Measurements from ENCODE around the gene SLC4A5. TPM values are rescaled to one million over a fixed set of nuclear protein-coding genes. Genes with fewer than 3 reads are reported as not detected.
A peak's percentile ranks its signal among the peaks of the same experiment; 100 is the strongest.

The SLC4A5 gene
- total RNA-seq, 4 donors from 2014 or later, result 4.2 to 22.9 (median 9.5) TPM

GRCh38 chr2:74198023-74198460, 145.2 kb downstream of the SLC4A5 start:
- no peaks in the 10 kb centered on the region for H3K9me3 ChIP-seq
- H3K27ac ChIP-seq, result peak overlapping the region in 3 of 4 donors; percentile 87 to 90 (median 90)
- H3K36me3 ChIP-seq, result no peaks in the 10 kb centered on the region
- H3K4me3 ChIP-seq, result peak overlapping the region; percentile 54 to 91 (median 88)
- no peaks in the 10 kb centered on the region for H3K27me3 ChIP-seq
- peaks cover 0 to 42% (median 7%) of the 10 kb centered on the region in 4 donors for H3K4me1 ChIP-seq
- no peak for DNase-seq (ENCODE audit: low spot score in 2 of 2)
- 36 to 38% methylated on average over 18 of the region's 18 CpGs for WGBS, 2 donors
- TF ChIP-seq CTCF (IDR thresholded peaks at IDR 0.05) (no peak), EP300 (IDR thresholded peaks at IDR 0.05) (no peak), POLR2A (IDR thresholded peaks at IDR 0.05) (no peak)

- Histone ChIP-seq H3K27ac (no peak overlapping the region), H3K36me3 (no peaks in the 10 kb centered on the region), H3K4me3 (no peak overlapping the region), H3K9me3 (no peaks in the 10 kb centered on the region), H3K27me3 (no peaks in the 10 kb centered on the region), H3K4me1 (peaks cover 0 to 32% (median 7%) of the 10 kb centered on the region in 4 donors)
- no peak for DNase-seq (ENCODE audit: low spot score in 2 of 2)
- no peak for TF ChIP-seq POLR2A (IDR thresholded peaks at IDR 0.05)
- TF ChIP-seq CTCF (IDR thresholded peaks at IDR 0.05), result no peak
- no peak for TF ChIP-seq EP300 (IDR thresholded peaks at IDR 0.05)
- 74 to 82% methylated on average over 4 of the region's 4 CpGs for WGBS, 2 donors
Observed at GRCh38 chr2:74197049-74197448, 146.2 kb downstream of the SLC4A5 start.

- DNase-seq (ENCODE audit: low spot score in 2 of 2), result no peak
- no peaks in the 10 kb centered on the region for H3K36me3 ChIP-seq
- no peak overlapping the region for H3K27ac ChIP-seq
- 91 to 93% methylated on average over 1 of the region's 1 CpG for WGBS, 2 donors
- no peak overlapping the region for H3K4me3 ChIP-seq
- H3K27me3 ChIP-seq, result no peaks in the 10 kb centered on the region
- H3K9me3 ChIP-seq, result no peaks in the 10 kb centered on the region
- H3K4me1 ChIP-seq, result peaks cover 0 to 10% (median 2%) of the 10 kb centered on the region in 4 donors
- TF ChIP-seq EP300 (IDR thresholded peaks at IDR 0.05) (no peak), CTCF (IDR thresholded peaks at IDR 0.05) (no peak), POLR2A (IDR thresholded peaks at IDR 0.05) (no peak)
Observed at GRCh38 chr2:74194799-74195198, 148.4 kb downstream of the SLC4A5 start.

- TF ChIP-seq POLR2A (IDR thresholded peaks at IDR 0.05), result no peak
- TF ChIP-seq EP300 (IDR thresholded peaks at IDR 0.05), result no peak
- no peak for TF ChIP-seq CTCF (IDR thresholded peaks at IDR 0.05)
- no peak for DNase-seq (ENCODE audit: low spot score in 2 of 2)
- Histone ChIP-seq H3K27me3 (no peaks in the 10 kb centered on the region), H3K27ac (no peak overlapping the region), H3K36me3 (no peaks in the 10 kb centered on the region), H3K4me1 (no peaks in the 10 kb centered on the region), H3K9me3 (no peaks in the 10 kb centered on the region), H3K4me3 (no peak overlapping the region)
- 75 to 76% methylated on average over 6 of the region's 6 CpGs for WGBS, 2 donors
Observed at GRCh38 chr2:74191596-74192380, 151.4 kb downstream of the SLC4A5 start.

GRCh38 chr2:74188696-74189095, 154.5 kb downstream of the SLC4A5 start:
- Histone ChIP-seq H3K36me3 (no peaks in the 10 kb centered on the region), H3K4me1 (no peaks in the 10 kb centered on the region), H3K27me3 (no peaks in the 10 kb centered on the region), H3K4me3 (no peak overlapping the region), H3K27ac (no peak overlapping the region), H3K9me3 (no peaks in the 10 kb centered on the region)
- no peak for DNase-seq (ENCODE audit: low spot score in 2 of 2)
- WGBS, 2 donors, result 92 to 93% methylated on average over 3 of the region's 3 CpGs
- no peak for TF ChIP-seq EP300 (IDR thresholded peaks at IDR 0.05)
- TF ChIP-seq POLR2A (IDR thresholded peaks at IDR 0.05), result no peak
- TF ChIP-seq CTCF (IDR thresholded peaks at IDR 0.05), result no peak
